GM18508 (cell line): Measurements from ENCODE around the gene MCM6.

Experiments used
- ATAC-seq: cut with Tn5 transposase; IDR thresholded peaks from one replicate; pipeline ENCODE4 v1.9.1; 2021; ENCODE audit warnings: moderate number of reproducible peaks; ENCODE audit not compliant: insufficient read depth, unreplicated experiment

The MCM6 gene

DNA sequence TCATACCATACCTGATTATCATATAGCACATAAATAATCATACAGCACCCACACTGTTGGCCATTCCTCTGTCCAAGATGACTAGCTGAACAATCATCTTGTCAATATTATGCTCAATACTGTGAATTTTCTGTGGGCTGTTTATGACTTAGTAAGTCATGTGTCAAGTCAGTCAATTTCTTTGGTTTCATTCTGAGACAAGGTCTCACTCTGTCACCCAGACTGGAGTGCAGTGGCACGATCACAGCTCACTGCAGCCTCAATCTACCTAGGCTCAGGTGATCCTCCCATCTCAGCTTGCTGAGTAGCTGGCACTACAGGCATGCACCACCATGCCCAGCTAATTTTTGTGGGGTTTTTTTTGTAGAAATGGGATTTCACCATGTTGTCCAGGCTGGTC, 5.7 kb downstream of the MCM6 start:
- no peak for ATAC-seq

DNA sequence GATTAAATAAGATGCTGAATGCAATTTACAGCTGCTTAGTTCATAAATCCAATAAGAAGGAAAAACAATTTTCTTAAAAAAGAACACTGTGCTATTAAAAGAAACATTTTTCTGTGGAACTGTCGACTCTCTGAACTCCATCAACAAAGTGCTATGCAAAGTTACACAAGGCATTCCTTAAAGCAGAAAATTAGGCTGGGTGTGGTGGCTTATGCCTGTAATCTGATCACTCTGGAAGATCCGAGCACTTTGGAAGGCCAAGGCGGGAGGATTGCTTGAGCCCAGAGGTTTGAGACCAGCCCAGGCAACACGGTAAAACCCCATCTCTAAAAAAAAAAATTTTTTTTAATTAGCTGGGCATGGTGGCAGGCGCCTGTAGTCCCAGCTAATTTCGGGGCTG, 13.0 kb downstream of the MCM6 start:
- ATAC-seq = no peak

DNA sequence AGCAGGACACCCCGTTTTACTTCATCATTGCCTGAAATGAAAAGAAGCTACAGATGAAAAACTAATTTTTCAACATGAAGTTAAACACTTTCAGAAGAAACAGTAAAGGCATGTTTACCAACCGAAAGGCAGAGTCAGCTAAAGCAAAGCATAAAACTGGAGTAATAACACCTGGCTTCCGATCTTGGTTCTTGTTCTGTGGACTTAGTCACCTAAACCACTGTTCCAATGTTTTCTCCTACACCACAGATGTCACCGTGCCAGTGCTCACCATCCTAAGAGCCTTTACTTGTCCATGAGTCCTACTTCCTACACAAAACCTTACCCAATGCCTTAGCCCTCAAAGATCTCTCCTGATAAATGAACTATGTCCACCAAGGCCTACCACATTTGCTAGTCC, 13.5 kb downstream of the MCM6 start:
- ATAC-seq = no peak

DNA sequence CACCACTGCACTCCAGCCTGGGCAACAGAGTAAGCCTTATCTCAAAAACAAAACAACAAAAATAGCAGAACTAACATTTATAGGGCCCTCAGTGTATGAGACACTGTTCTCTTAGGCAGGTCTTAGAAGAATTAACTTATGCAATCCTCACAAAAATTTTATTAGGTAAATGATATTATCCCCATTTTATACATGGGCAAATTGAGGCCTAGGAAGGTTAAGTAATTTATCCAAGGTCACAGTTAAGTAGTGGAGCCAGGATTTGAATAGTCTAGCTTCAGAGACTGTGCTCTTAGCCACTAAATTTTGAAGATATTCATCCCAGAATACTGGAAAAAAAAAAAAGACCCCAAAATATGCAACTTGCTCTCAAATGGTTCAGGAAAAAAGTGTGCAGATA, 22.8 kb downstream of the MCM6 start:
- no peak for ATAC-seq

DNA sequence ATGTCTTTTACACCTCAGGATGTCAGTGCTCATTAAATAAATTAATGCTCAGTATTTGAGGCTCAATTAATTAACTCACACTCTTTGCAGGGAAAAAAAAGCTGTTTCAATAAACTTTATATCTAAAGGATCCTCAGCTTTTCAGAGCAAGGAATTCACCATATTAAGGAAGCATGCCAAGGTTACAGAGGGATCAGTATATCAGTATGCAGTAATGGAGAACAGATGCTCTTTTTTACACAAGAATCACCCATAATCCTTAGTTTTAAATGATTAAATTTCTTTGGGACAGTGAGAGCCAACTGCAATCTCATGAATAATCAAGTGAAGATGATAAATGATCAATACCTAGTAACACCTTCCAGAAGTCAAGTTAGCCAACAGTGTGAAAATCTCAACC, 24.4 kb downstream of the MCM6 start:
- ATAC-seq = no peak

DNA sequence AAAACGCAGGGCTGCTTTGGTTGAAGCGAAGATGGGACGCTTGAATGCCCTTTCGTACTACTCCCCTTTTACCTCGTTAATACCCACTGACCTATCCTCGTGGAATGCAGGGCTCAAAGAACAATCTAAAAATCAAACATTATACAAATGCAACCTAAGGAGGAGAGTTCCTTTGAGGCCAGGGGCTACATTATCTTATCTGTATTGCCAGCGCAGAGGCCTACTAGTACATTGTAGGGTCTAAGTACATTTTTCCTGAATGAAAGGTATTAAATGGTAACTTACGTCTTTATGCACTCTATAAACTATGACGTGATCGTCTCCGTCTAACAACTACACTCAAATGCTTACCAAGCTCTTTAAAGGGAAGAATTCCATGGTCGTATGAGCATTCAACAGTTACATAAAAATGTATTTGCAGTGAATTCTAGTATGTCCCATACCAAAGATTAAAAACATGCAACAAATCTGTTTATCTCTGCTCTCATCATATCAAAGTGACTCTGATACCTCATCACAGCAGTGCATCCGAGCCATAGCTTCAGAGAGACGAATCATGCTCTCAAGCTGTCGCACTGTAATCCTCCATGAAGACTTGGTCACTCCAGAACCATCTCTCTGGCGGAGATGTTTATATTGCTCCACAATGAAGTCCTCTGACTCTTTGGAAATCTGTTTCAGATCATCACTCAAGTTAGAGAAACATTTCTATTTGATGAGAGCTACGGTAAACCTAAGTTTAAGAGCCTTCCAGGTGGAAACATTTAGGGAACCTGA, 25.2 kb downstream of the MCM6 start:
- no peak for ATAC-seq

DNA sequence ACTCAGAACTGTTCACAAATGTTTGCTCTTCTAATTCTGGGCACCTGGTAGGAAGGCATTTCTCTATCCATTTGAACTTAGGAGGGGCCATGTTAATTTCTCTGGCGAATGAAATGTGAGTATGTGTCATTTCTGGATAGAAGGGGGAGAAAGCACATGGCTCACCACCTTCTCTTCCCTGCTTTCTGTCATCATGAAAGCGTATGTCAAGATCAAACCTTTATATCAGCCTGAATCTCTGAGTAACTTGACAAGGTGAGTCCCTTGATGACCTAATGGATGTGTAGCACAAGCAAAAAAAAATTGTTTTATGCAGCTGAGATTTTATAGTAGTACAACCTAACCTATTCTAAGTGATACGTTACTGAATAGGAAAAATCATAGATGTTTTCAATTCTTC, 27.2 kb downstream of the MCM6 start:
- ATAC-seq = no peak

DNA sequence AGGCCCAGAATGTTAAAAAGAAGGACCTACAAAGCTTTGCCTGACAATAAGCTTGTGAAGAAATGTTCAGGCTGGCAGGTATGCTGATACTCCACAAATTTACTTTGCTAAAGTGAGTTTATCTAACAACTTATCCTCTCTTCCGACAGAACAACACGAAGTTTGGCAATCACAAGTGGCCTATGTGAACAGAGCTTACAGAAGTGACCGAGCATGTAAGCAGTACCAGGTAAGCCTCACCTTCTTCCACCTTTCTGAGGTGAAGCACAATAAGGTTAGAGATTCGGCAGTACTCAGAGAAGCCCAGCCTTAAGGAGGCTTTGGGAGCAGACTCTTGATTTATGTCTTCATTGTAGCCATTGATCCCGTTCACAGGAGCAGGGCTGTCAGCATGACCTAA, 30.2 kb downstream of the MCM6 start:
- no peak for ATAC-seq

DNA sequence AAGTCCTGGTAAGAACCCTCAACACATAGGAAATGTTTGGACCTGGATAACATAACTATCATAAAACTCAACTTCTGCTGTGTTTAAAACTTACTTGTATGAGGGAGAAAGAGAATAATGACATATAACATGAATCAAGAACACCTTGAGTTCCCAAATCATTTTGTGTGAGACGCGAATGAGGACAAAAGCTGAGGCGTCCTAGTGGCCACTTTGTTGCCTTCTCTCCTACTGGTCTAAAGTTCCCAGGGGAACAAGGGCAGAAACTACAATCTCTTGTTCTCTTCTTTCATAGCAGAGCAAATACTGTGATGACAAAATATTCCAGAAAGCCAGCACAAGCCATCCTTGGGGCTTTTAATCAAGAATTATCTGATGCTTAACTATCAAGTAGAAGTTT, 31.0 kb downstream of the MCM6 start:
- no peak for ATAC-seq

DNA sequence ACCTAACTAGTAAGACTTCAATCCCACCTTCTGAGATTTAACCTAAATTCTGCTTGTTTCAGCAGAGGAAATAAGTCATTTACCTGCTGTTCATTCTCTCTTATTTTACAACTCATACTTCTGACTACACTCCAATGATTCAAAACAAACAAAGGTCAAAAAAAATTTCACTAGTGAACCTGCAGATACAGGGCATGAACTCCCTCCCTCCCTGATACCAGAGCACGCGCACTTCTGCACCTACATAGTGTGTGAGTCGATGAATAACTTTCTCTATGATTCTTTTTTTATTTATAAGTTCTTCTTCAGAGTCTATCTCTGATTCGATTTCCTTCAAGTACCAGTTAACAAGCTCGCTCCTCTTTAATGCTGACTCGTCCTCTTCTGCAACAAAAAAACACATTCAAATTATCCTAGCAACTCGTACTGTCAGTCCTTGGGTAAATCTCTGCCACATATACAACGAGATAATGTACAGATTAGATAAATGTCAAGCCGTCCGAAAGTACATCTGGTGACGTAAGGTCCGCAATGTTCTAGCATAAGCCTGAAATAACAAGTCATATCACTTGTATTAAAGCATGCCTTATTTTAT, 31.8 kb downstream of the MCM6 start:
- ATAC-seq = no peak

DNA sequence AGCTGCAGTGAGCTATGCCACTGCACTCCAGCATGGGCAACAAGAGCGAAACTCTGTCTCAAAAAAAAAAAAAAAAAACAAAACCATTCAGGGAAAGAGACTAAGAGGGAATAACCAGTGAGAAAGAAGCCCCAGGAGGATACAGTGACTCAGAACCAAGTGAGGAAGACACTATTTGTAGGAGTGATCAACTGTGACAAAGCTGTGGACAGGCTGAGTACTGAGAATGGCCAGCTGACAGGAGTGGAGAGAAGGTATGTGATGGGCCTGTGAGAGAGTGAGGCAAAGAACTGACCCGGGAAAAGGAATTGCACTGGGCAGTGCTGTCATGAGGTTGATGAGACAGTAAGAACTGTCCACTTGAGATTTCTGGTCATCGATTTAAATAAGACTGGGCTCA, 32.6 kb downstream of the MCM6 start:
- ATAC-seq = no peak

DNA sequence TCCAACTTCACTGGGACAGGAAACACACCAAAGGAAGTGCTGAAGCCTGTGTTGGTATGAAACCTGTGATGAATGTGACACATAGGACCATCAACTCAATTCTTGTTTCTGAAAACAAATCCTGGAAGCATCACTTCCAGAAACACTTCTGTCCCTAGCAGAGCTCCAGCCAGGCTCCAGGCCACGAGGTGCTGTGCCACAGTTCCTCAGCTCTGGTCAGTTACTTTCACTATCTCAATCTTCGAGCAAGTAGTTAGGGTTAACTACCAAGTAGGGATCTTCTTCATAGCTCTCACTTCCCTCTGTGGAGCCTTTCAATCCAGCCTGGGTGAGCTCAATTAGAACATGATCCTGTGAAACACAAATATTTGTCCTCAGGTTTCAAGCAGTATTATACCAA, 35.6 kb downstream of the MCM6 start:
- no peak for ATAC-seq

DNA sequence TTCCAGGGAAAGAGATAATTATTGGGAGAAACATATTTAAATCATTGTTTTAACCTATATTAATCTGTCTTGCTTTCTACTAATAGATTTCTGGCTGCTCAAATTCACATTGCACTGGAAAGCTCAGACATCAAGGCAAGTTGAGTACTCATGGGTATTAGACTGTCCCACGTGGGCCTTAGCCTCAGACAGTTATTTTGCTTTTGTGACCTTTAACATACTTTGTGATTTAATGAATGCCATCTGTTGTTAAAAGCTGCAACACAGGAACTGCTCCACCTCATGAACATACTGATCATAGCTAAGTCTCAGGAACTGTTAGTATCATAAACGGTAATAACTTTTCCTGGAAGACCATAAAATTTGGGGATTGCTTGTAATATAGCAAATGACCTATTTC, 36.5 kb downstream of the MCM6 start:
- ATAC-seq = no peak

DNA sequence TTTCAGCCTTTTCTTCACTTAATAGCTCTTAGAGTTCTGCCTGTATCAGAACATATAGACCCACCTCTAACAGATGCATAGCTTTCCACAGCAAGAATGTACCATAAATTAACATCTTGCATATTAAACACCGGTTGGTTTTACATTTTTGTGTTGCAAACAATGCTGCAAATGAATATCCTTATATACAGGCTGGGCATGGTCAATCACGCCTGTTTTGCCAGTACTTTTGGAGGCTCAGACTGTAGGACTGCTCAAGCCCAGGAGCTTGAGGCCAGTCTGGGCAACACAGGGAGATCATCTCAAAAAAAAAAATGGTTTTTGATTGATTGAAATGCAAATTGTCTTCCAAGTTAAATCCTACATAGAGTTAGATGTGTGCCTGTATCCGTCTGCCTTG, 37.7 kb downstream of the MCM6 start:
- no peak for ATAC-seq

DNA sequence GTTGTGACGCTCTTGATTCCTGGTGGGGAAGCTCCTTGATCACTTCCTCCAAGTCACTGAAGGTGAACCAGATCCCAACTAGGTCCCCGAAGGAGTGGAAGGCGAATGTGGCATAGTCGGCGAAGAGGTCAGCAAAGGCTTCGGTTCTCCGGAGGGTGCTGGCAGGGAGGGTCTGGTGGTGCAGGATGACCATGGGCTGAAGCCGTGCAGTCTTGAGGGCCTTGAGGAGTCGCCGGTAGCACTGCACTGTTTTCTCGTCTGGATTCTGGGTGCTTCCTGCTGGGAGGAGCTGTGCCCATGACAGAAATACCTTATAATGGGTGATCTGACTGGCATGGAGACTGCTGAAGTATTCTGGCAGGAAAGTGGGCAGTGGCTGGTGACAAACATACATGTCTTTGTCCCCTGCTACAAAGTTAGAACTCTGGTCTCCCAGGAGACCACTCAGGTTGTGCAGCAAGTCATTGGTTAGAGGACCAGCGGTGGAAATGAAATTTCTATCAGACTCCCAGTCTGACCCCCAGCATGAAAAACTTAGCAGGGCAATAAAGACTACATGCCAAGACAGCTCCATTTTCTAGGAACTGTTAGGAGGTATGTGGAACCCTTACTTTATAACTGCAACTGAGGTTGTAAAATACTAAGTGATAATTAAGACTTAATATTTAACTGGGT, 39.5 kb downstream of the MCM6 start, which contains the start of gene LCT:
Gene LCT (minus strand): TSS at position 589 of the 675 bp plus-strand sequence. CDS start 15 bp downstream, at position 574.
- ATAC-seq = no peak

DNA sequence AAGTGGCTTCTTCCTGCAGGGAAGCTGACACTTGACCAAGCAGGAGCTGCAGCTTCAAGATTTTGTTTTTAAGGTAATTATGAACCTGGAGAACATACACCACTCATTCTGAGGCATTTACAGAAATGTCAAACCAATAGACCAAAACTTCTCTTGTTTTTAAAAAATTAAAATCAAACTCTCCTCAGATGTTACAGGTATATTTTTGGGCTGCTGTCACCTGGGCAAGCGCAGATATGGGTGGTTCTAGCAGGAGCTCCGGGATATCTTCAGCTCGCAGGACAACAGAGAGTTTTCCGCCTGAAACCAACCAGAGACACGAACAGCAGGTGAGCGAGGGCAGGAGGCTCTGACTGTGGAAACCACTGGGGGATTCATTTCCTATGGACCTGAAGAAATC, 43.4 kb downstream of the MCM6 start:
- ATAC-seq = no peak

DNA sequence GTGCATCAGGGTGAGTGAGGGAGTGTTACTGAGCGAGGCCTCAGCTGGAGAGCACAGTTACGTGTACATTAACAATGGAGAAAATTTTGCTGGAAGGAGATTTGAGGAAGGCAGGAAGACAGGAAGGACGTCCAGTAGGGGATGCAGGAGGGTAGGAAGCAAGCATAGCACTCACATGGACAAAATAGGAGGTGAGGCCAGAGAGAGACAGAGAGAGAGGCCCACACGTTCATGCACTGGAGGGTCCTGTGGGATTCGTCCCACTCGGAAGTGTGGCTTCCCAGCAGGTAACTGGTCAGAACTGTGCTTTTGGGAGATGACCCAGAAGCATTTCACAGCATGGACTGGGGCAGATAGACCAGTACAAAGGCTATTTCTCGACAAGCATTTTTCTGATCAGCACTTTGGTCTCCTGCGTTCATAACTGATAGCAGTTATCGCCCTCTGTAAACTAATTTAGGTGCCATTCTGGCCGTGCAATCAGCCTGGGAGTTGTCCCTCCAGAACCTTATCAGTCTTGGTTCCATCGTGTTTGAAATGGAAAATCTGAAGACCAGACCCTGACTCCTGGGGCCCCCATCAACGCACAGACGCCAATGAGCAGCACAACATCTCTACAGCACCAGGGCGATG, 44.9 kb downstream of the MCM6 start:
- ATAC-seq = no peak

DNA sequence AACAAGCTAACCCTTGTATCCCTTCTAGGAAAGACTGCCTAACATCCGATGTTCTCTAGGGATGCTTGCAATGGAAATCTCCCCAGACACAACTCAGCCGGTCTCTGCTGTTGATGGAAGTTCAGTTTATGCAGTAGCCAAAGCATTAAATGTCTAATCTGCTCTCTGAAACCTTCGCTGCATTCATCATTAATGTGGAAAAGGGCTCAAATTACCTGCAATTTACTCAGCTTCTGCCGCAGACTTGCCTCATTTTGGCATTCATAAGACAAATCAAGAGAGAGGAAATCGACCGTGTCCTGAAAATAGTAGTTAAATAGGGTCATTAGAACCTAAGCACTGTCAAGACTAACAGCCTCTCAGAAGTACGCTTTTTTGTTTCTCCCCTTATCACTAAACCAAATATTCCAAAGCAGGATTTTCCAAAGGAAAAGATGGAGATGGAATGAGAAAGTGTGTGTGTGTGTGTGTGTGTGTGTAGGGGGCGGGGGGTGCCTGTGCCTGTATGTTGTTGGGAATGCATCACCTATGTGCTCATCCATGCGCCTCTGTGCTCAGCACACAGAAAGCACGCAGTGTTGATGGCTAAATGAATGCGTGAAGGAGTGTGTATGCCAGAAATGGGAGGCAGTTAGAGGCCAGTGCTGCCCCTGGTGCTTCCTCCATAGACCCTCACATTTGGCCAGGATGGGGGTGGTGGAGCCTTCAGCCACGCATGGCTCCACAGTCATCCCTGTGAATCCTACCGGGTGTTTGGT, 46.7 kb downstream of the MCM6 start:
- ATAC-seq = no peak

DNA sequence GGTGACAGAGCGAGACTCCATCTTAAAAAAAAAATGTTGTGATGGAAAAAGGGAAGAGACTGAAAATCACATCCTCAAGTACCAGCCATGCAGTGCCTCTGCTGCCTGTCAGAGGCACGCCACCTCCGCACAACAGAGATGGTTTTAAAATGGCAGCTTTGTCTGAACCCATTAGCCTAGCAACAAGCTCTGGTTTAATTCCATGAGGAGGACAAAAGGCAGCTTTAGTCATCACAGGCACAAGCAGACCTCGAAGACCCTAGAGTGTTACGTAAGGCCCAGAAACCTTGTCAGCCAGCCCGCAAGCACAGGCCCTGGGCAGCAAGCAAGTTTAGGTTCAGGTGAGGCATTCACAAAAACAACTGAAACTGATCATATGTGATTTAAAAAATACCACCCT, 49.7 kb downstream of the MCM6 start:
- ATAC-seq = no peak

DNA sequence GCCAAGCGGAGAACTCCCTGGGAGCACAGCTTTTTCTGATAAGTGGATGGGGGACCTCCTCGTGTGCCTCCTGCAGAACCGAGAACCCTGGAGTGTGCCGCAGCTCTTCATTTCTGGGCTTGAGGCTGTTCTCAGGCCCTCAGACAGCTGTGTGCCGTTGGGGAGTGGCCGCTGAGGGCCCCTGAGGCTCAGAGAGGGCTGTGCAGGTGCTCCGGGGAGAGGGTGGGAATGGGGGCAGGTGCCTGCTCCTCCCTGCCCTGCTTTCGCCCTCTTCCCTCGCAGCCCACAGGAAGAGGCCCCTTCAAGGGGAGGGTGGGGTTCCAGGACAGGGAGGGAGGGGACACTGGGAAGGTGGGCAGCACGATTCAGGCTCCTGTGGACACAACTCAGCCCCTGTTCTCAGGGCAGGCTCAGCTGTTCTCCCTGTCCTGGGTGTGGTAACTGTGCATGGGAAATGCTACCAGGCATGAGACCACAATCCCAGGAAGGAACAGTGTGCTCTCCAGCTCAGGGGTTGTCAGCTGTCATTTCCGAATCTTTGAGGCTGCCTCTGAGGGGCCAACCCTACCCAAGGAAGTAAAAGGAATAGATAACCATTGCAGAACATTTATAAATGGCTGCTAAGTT, 50.6 kb downstream of the MCM6 start:
- ATAC-seq = no peak
